Measurements from ENCODE around the gene RNF135. TPM values are rescaled to one million over a fixed set of nuclear protein-coding genes. Genes with fewer than 3 reads are reported as not detected.
"Not testable (repeated sequence)": the region's sequence is repeated elsewhere in the genome, so short reads cannot be mapped to it uniquely, and the experiment has no call there.

The RNF135 gene
- total and polyA plus RNA-seq, 4 donors = 11.1 to 42.1 (median 23.0) TPM

DNA sequence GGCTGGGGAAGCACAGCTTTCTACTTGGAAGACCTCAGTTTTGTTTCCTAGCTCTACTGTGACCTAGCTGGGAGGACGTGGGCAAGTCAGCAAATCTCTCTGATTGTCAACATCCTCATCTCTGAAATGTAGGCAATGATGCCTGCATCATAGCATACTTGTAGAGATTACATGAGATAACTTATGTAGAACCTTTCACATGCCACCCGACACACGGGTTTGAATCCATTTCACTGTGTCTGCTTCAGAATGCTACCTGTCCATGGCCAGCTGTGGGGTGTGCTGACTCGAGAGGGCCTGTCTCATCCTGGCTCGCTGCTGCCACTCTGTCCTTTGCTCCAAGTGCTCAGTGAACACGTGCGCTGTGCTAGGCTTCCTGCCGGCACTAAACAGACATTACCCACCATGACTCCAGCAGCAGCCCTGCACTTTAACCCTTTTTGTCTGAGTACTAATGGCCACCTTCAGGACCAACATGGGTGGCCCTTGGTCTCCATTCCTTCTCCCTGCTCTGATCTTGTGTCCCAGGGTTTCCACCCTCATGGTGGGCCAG, 41.7 kb upstream of the RNF135 start:
- DNase-seq (no peak), ATAC-seq (ENCODE audit: insufficient read depth, low FRiP score) (no peak)
- WGBS, 2 donors = 68 to 80% methylated on average over 8 of the region's 8 CpGs

DNA sequence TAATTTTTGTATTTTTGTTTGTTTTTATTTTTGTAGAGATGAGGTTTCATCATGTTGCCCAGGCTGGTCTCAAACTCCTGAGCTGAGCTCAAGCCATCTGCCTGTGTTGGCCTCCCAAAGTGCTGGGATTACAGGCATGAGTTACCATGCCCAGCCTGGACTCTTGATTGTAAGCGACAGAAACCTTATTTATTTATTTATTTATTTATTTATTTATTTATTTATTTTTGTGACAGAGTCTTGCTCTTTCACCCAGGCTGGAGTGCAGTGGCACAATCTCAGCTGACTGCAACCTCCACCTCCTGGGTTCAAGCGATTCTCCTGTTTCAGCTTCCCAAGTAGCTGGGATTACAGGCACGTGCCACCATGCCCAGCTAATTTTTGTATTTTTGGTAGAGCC, 41.0 kb upstream of the RNF135 start:
- not testable (repeated sequence) for H3K27ac ChIP-seq (ENCODE audit: low read depth in 1 of 2, low read length in 1 of 2); H3K4me1 ChIP-seq (ENCODE audit: control insufficient read depth in 5 of 5, insufficient read depth in 5 of 5, low read length in 5 of 5); H3K9me3 ChIP-seq (ENCODE audit: control insufficient read depth in 4 of 4, insufficient read depth in 3 of 4, low read length in 3 of 4); ATAC-seq (ENCODE audit: insufficient read depth, low FRiP score); DNase-seq; H3K4me3 ChIP-seq; H3K27me3 ChIP-seq (ENCODE audit: control insufficient read depth in 3 of 3, insufficient read depth in 3 of 3, low read length in 2 of 3); H3K36me3 ChIP-seq (ENCODE audit: control insufficient read depth in 4 of 4, insufficient read depth in 4 of 4, low read length in 4 of 4); H3K9ac ChIP-seq (ENCODE audit: insufficient read depth in 1 of 2, low read length in 2 of 2)
- 92 to 96% methylated on average over 3 of the region's 3 CpGs for WGBS, 2 donors

More for the DNA sequence above, 41.7 kb upstream of the RNF135 start:
- Histone ChIP-seq H3K4me3 (no peak overlapping the region), H3K9ac (ENCODE audit: insufficient read depth in 1 of 2, low read length in 2 of 2) (no peak overlapping the region), H3K27ac (ENCODE audit: low read depth in 1 of 2, low read length in 1 of 2) (no peak overlapping the region), H3K36me3 (ENCODE audit: control insufficient read depth in 4 of 4, insufficient read depth in 4 of 4, low read length in 4 of 4) (no peaks in the 10 kb centered on the region), H3K4me1 (ENCODE audit: control insufficient read depth in 5 of 5, insufficient read depth in 5 of 5, low read length in 5 of 5) (peaks cover 0 to 6% (median 0%) of the 10 kb centered on the region in 5 donors), H3K27me3 (ENCODE audit: control insufficient read depth in 3 of 3, insufficient read depth in 3 of 3, low read length in 2 of 3) (peaks cover 0 to 4% (median 3%) of the 10 kb centered on the region in 3 donors), H3K9me3 (ENCODE audit: control insufficient read depth in 4 of 4, insufficient read depth in 3 of 4, low read length in 3 of 4) (no peaks in the 10 kb centered on the region)
- TF ChIP-seq, protein P1, sequence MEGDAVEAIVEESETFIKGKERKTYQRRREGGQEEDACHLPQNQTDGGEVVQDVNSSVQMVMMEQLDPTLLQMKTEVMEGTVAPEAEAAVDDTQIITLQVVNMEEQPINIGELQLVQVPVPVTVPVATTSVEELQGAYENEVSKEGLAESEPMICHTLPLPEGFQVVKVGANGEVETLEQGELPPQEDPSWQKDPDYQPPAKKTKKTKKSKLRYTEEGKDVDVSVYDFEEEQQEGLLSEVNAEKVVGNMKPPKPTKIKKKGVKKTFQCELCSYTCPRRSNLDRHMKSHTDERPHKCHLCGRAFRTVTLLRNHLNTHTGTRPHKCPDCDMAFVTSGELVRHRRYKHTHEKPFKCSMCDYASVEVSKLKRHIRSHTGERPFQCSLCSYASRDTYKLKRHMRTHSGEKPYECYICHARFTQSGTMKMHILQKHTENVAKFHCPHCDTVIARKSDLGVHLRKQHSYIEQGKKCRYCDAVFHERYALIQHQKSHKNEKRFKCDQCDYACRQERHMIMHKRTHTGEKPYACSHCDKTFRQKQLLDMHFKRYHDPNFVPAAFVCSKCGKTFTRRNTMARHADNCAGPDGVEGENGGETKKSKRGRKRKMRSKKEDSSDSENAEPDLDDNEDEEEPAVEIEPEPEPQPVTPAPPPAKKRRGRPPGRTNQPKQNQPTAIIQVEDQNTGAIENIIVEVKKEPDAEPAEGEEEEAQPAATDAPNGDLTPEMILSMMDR (IDR thresholded peaks at IDR 0.05; ENCODE audit: control extremely low read depth, extremely low read depth) = no peak

DNA sequence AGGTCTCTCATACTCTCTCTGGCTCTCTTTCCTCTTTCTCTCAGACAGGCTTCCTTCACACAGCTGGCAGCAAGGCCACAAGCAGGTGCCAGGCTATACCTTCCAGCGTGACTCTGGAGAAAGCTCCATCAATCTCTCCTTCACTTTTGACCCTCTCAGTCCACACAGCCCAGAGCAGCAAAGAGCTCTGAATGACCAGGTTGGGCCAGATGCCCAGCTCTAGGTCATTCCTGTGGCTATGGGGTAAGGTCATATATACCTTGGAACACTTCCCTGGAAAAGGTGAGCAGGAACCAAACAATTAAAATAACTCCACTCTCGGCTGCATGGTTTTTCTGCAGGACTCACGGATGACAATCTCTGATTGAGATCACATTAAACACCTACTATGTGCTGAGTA, 40.3 kb upstream of the RNF135 start:
- Histone ChIP-seq H3K36me3 (ENCODE audit: control insufficient read depth in 4 of 4, insufficient read depth in 4 of 4, low read length in 4 of 4) (no peaks in the 10 kb centered on the region), H3K4me3 (no peak overlapping the region), H3K27ac (ENCODE audit: low read depth in 1 of 2, low read length in 1 of 2) (no peak overlapping the region), H3K9ac (ENCODE audit: insufficient read depth in 1 of 2, low read length in 2 of 2) (no peak overlapping the region), H3K27me3 (ENCODE audit: control insufficient read depth in 3 of 3, insufficient read depth in 3 of 3, low read length in 2 of 3) (no peaks in the 10 kb centered on the region), H3K4me1 (ENCODE audit: control insufficient read depth in 5 of 5, insufficient read depth in 5 of 5, low read length in 5 of 5) (peaks cover 0 to 6% (median 0%) of the 10 kb centered on the region in 5 donors), H3K9me3 (ENCODE audit: control insufficient read depth in 4 of 4, insufficient read depth in 3 of 4, low read length in 3 of 4) (no peaks in the 10 kb centered on the region)
- DNase-seq (no peak), ATAC-seq (ENCODE audit: insufficient read depth, low FRiP score) (no peak)
- TF ChIP-seq, protein P1 (IDR thresholded peaks at IDR 0.05; ENCODE audit: control extremely low read depth, extremely low read depth) = no peak
- 82 to 94% methylated on average over 3 of the region's 3 CpGs for WGBS, 2 donors

DNA sequence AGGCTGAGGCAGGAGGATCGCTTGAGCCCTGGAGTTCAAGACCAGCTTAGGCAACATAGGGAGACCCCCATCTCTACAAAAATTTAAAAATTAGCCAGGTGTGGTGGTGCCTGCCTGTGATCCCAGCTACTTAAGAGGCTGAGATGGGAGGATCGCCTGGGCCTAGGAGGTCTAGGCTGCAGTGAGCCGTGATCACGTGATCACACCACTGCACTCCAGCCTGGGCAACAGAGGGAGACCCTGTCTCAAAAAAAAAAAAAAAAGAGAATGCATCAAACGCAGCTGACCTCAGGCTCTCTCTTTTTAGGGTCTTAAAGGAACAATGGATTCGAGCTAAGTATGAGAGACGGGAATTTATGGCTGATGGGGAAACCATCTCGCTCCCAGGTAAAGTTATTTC, 39.3 kb upstream of the RNF135 start:
- 90 to 93% methylated on average over 8 of the region's 8 CpGs for WGBS, 2 donors
- not testable (repeated sequence) for H3K4me1 ChIP-seq (ENCODE audit: control insufficient read depth in 5 of 5, insufficient read depth in 5 of 5, low read length in 5 of 5); H3K9me3 ChIP-seq (ENCODE audit: control insufficient read depth in 4 of 4, insufficient read depth in 3 of 4, low read length in 3 of 4); H3K27ac ChIP-seq (ENCODE audit: low read depth in 1 of 2, low read length in 1 of 2); H3K4me3 ChIP-seq; H3K9ac ChIP-seq (ENCODE audit: insufficient read depth in 1 of 2, low read length in 2 of 2); ATAC-seq (ENCODE audit: insufficient read depth, low FRiP score); H3K27me3 ChIP-seq (ENCODE audit: control insufficient read depth in 3 of 3, insufficient read depth in 3 of 3, low read length in 2 of 3); DNase-seq; H3K36me3 ChIP-seq (ENCODE audit: control insufficient read depth in 4 of 4, insufficient read depth in 4 of 4, low read length in 4 of 4)

All from lung (tissue), 12 donors.